GM23338 (cell line): Measurements from ENCODE around the gene ELOVL7. TPM values are rescaled to one million over a fixed set of nuclear protein-coding genes. Genes with fewer than 3 reads are reported as not detected.

Experiments used
- ATAC-seq: fragments of 200-7000 bp; cut with Tn5 transposase; 3 replicates; pipeline ENCODE4 v1.9.1; 2020
- DNase-seq: peaks from one replicate; pipeline ENCODE4 v3.0.0-alpha.2; 2015; ENCODE audit warnings: low spot score
- H2AFZ ChIP-seq: fragments of 200-600 bp; sonication (generic); 2 replicates; pipeline ENCODE4 v1.8.0; 2016; ENCODE audit warnings: antibody characterized with exemption, mild to moderate bottlenecking, moderate library complexity
- H3F3A ChIP-seq: fragments of 200-600 bp; sonication (generic); replicated peaks from 2 replicates; pipeline ENCODE4 v1.8.0; 2017; ENCODE audit warnings: antibody characterized with exemption, mixed run types, low read depth
- H3K27ac ChIP-seq: fragments of 200-600 bp; sonication (generic); 2 replicates; pipeline ENCODE4 v1.6.1; 2016; ENCODE audit warnings: low read depth
- H3K27me3 ChIP-seq: fragments of 200-600 bp; sonication (generic); 2 replicates; pipeline ENCODE4 v1.8.0; 2016; ENCODE audit warnings: mild to moderate bottlenecking, mixed run types, moderate library complexity; ENCODE audit not compliant: insufficient read depth
- H3K36me3 ChIP-seq: fragments of 200-600 bp; sonication (generic); 2 replicates; pipeline ENCODE4 v1.8.0; 2016; ENCODE audit warnings: mild to moderate bottlenecking; ENCODE audit not compliant: insufficient read depth
- H3K4me1 ChIP-seq: fragments of 200-600 bp; sonication (generic); 2 replicates; pipeline ENCODE4 v1.8.0; 2016; ENCODE audit warnings: mild to moderate bottlenecking, moderate library complexity; ENCODE audit not compliant: insufficient read depth
- H3K4me2 ChIP-seq: fragments of 200-600 bp; sonication (generic); 2 replicates; pipeline ENCODE4 v1.7.1; 2017; ENCODE audit warnings: mixed run types
- H3K4me3 ChIP-seq: fragments of 200-600 bp; sonication (generic); 2 replicates; pipeline ENCODE4 v1.6.1; 2016; ENCODE audit warnings: mixed run types
- H3K79me2 ChIP-seq: fragments of 200-600 bp; sonication (generic); replicated peaks from 2 replicates; pipeline ENCODE4 v1.8.0; 2017; ENCODE audit warnings: mild to moderate bottlenecking; ENCODE audit not compliant: insufficient read depth
- H3K9me2 ChIP-seq: fragments of 200-600 bp; sonication (generic); 2 replicates; pipeline ENCODE4 v1.8.0; 2017; ENCODE audit not compliant: insufficient read depth
- H4K20me1 ChIP-seq: fragments of 200-600 bp; sonication (generic); replicated peaks from 2 replicates; pipeline ENCODE4 v1.8.0; 2017; ENCODE audit warnings: mild to moderate bottlenecking; ENCODE audit not compliant: insufficient read depth
- H3K27ac Mint-ChIP-seq: 2 replicates; pipeline ENCODE4 v1.8.0; 2020; ENCODE audit warnings: inconsistent platforms, mild to moderate bottlenecking, moderate library complexity, mixed read lengths
- H3K27me3 Mint-ChIP-seq: 3 replicates; pipeline ENCODE4 v1.8.0; 2022; ENCODE audit warnings: low read depth, mild to moderate bottlenecking, moderate library complexity, mixed read lengths, inconsistent platforms; ENCODE audit not compliant: insufficient read depth, poor library complexity
- H3K36me3 Mint-ChIP-seq: 3 replicates; pipeline ENCODE4 v1.8.0; 2021; ENCODE audit warnings: low read depth, mild to moderate bottlenecking, inconsistent platforms, moderate library complexity, mixed read lengths
- H3K4me1 Mint-ChIP-seq: 3 replicates; pipeline ENCODE4 v1.8.0; 2020; ENCODE audit warnings: mild to moderate bottlenecking, inconsistent platforms, mixed read lengths
- H3K4me3 Mint-ChIP-seq: 3 replicates; pipeline ENCODE4 v1.8.0; 2021; ENCODE audit warnings: moderate library complexity, mild to moderate bottlenecking, inconsistent platforms, mixed read lengths
- H3K9me3 Mint-ChIP-seq: 3 replicates; pipeline ENCODE4 v1.8.0; 2020; ENCODE audit warnings: moderate library complexity, mild to moderate bottlenecking, inconsistent platforms, mixed read lengths
- CREB1 ChIP-seq: fragments of 250-450 bp; sonication (Bioruptor Pico); IDR thresholded peaks from 2 replicates; pipeline ENCODE4 v1.5.0; 2020; ENCODE audit warnings: low read depth, mild to moderate bottlenecking, moderate library complexity
- CTCF ChIP-seq, 2 experiments: fragments of 200-600 bp in 1 of 2; sonication (generic) in 1 of 2; conservative IDR thresholded peaks; 2 replicates each; pipeline versions ENCODE4 v1.5.1 to v1.6.1; 2016 to 2017; ENCODE audit warnings: antibody characterized with exemption in 2 of 2, low read depth in 2 of 2, mild to moderate bottlenecking in 2 of 2, moderate library complexity in 1 of 2
- ETS1 ChIP-seq: IDR thresholded peaks from 2 replicates; pipeline ENCODE4 v1.6.1; 2016; ENCODE audit warnings: antibody characterized with exemption
- EZH2 ChIP-seq: fragments of 200-600 bp; sonication (generic); IDR thresholded peaks from one replicate; pipeline ENCODE4 v1.8.0; 2017; ENCODE audit warnings: antibody characterized with exemption, mild to moderate bottlenecking, low read depth; ENCODE audit not compliant: unreplicated experiment
- EZH2phosphoT487 ChIP-seq: fragments of 200-600 bp; sonication (generic); IDR thresholded peaks from one replicate; pipeline ENCODE4 v1.8.1; 2018; ENCODE audit warnings: antibody characterized with exemption; ENCODE audit not compliant: unreplicated experiment
- JUNB ChIP-seq: IDR thresholded peaks from one replicate; pipeline ENCODE4 v1.6.1; 2016; ENCODE audit warnings: antibody characterized with exemption; ENCODE audit not compliant: unreplicated experiment
- NANOG ChIP-seq: IDR thresholded peaks from 2 replicates; pipeline ENCODE4 v1.6.1; 2016; ENCODE audit warnings: antibody characterized with exemption, borderline replicate concordance
- POLR2AphosphoS5 ChIP-seq: IDR thresholded peaks from 2 replicates; pipeline ENCODE4 v1.6.1; 2016; ENCODE audit warnings: antibody characterized with exemption, low read depth
- STAT1 ChIP-seq: IDR thresholded peaks from one replicate; pipeline ENCODE4 v1.6.1; 2016; ENCODE audit warnings: antibody characterized with exemption; ENCODE audit not compliant: unreplicated experiment
- ZNF114 ChIP-seq: fragments of 250-450 bp; sonication (Bioruptor Pico); IDR thresholded peaks from 2 replicates; pipeline ENCODE4 v1.5.0; 2020; ENCODE audit warnings: mild to moderate bottlenecking, moderate library complexity
- ZNF331 ChIP-seq: fragments of 250-450 bp; sonication (Bioruptor Pico); IDR thresholded peaks from 2 replicates; pipeline ENCODE4 v1.5.0; 2020; ENCODE audit warnings: low read depth, mild to moderate bottlenecking, moderate library complexity
- ZNF462 ChIP-seq: fragments of 250-450 bp; sonication (Bioruptor Pico); IDR thresholded peaks from 2 replicates; pipeline ENCODE4 v1.5.0; 2020; ENCODE audit warnings: mild to moderate bottlenecking, moderate library complexity
- polyA plus RNA-seq: library from polyadenylated mRNA; unstranded; fragments of >200 nt; fragmentation: Nextera tagmentation; extraction: Ambion mirVana; gene quantifications from 2 replicates; pipeline ENCODE4 v1.2.1, GENCODE V29; 2016
- total RNA-seq: library from RNA; depleted of rRNA; stranded (reverse); fragments of >200 nt; shearing (Covaris generic); gene quantifications from 2 replicates; pipeline ENCODE4 v1.2.3, GENCODE V29; 2014
- TF ChIP-seq, protein P1 (sequence below): IDR thresholded peaks from one replicate; pipeline ENCODE4 v1.6.1; 2018; ENCODE audit warnings: antibody characterized with exemption; ENCODE audit not compliant: unreplicated experiment

The ELOVL7 gene
- total and polyA plus RNA-seq, 2 experiments from 2014 or later = 2.3 to 7.0 TPM

DNA sequence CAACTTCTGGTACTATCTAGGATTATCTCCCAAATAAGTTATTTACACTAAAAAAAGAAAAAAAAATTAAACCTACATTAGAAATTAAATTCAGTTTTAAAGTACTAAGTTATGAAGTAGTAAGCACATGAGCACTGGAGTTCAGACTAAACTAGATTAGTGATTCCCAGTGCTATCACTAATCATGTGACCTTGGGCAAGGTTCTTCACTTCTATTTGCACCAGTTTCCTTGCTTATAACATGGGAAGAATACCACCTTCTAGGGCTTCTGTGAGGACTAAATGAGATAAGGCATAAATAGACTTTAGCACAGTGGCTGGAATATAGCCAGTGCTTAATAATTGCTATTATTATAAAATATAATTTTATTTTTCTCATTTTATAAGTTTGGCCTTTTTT, 10.5 kb downstream of the ELOVL7 start:
- H3K9me3 Mint-ChIP-seq = no peaks in the 10 kb centered on the region; the same call in 2 of the 3 replicates
- Histone ChIP-seq H3K27ac (no peak overlapping the region), H3K4me1 (peaks cover 24% of the 10 kb centered on the region), H3K36me3 (no peaks in the 10 kb centered on the region), H3K4me2 (no peak overlapping the region), H3K79me2 (no peaks in the 10 kb centered on the region; the same call in 1 of the 2 replicates), H2AFZ (no peak overlapping the region), H4K20me1 (no peaks in the 10 kb centered on the region), H3K27me3 (no peaks in the 10 kb centered on the region), H3F3A (no peaks in the 10 kb centered on the region), H3K4me3 (no peak overlapping the region), H3K9me2 (peaks cover 3% of the 10 kb centered on the region; the same call in 1 of the 2 replicates)
- DNase-seq (no peak), ATAC-seq (no peak)
- peaks cover 30% of the 10 kb centered on the region for H3K4me1 Mint-ChIP-seq
- H3K36me3 Mint-ChIP-seq = 0 out of 3 replicates have a peak, but pooled peaks cover 2% of the 10 kb centered on the region
- H3K27ac Mint-ChIP-seq = no peak overlapping the region
- no peak overlapping the region for H3K4me3 Mint-ChIP-seq
- TF ChIP-seq ZNF462 (CRISPR knock-in tag) = no peak
- no peak for TF ChIP-seq STAT1
- TF ChIP-seq EZH2 = no peak
- TF ChIP-seq NANOG = no peak
- TF ChIP-seq JUNB = no peak
- TF ChIP-seq EZH2phosphoT487 = no peak
- TF ChIP-seq, protein P1, sequence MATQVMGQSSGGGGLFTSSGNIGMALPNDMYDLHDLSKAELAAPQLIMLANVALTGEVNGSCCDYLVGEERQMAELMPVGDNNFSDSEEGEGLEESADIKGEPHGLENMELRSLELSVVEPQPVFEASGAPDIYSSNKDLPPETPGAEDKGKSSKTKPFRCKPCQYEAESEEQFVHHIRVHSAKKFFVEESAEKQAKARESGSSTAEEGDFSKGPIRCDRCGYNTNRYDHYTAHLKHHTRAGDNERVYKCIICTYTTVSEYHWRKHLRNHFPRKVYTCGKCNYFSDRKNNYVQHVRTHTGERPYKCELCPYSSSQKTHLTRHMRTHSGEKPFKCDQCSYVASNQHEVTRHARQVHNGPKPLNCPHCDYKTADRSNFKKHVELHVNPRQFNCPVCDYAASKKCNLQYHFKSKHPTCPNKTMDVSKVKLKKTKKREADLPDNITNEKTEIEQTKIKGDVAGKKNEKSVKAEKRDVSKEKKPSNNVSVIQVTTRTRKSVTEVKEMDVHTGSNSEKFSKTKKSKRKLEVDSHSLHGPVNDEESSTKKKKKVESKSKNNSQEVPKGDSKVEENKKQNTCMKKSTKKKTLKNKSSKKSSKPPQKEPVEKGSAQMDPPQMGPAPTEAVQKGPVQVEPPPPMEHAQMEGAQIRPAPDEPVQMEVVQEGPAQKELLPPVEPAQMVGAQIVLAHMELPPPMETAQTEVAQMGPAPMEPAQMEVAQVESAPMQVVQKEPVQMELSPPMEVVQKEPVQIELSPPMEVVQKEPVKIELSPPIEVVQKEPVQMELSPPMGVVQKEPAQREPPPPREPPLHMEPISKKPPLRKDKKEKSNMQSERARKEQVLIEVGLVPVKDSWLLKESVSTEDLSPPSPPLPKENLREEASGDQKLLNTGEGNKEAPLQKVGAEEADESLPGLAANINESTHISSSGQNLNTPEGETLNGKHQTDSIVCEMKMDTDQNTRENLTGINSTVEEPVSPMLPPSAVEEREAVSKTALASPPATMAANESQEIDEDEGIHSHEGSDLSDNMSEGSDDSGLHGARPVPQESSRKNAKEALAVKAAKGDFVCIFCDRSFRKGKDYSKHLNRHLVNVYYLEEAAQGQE = no peak
- no peak for TF ChIP-seq ETS1
- no peak for TF ChIP-seq POLR2AphosphoS5
- TF ChIP-seq CTCF (conservative IDR thresholded peaks at IDR 0.05; ENCODE audit: low read depth in 2 of 2) = no peak
- no peak for TF ChIP-seq ZNF331 (CRISPR knock-in tag)
- no peak for TF ChIP-seq ZNF114 (CRISPR knock-in tag)
- TF ChIP-seq CREB1 (CRISPR knock-in tag) = no peak
- peaks cover 5% of the 10 kb centered on the region for H3K27me3 Mint-ChIP-seq
